ENCODE results near the gene RAB31.

DNA sequence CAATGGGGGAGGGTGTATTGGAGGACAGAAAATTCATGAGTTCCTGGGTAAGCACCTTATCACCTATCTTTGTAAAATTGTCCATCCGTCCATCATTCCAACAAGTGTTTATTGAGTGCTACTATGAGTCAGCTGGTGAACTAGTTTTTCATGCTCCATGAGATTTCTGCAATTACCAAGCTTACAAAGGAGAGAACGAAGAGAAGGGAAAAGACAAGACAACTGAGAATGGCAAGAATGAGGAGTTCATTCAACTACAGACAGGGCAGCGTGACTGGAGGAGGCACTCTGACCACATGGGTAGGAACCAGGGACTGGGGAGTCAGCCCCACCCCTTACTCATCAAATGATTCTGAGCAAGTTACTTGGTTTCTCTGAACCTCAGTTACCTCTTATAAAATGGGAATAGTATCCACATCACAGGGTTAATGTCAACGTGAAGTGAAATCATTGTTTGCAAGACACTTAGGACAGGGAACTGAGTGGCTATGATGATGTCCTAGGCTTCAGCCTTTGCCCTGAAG is 159.0 kb downstream of the RAB31 start:
- no peak for TF ChIP-seq ZNF274 (IDR thresholded peaks at IDR 0.05; ENCODE audit: low read length)
- no peak for TF ChIP-seq ZNF274 (tag by site-specific recombination; IDR thresholded peaks at IDR 0.05; ENCODE audit: borderline replicate concordance)
- TF ChIP-seq, protein P1, sequence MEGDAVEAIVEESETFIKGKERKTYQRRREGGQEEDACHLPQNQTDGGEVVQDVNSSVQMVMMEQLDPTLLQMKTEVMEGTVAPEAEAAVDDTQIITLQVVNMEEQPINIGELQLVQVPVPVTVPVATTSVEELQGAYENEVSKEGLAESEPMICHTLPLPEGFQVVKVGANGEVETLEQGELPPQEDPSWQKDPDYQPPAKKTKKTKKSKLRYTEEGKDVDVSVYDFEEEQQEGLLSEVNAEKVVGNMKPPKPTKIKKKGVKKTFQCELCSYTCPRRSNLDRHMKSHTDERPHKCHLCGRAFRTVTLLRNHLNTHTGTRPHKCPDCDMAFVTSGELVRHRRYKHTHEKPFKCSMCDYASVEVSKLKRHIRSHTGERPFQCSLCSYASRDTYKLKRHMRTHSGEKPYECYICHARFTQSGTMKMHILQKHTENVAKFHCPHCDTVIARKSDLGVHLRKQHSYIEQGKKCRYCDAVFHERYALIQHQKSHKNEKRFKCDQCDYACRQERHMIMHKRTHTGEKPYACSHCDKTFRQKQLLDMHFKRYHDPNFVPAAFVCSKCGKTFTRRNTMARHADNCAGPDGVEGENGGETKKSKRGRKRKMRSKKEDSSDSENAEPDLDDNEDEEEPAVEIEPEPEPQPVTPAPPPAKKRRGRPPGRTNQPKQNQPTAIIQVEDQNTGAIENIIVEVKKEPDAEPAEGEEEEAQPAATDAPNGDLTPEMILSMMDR (tag by site-specific recombination; IDR thresholded peaks at IDR 0.05) = no peak
- no peak for TF ChIP-seq ZBTB21 (tag by site-specific recombination; IDR thresholded peaks at IDR 0.05)
- TF ChIP-seq ZBTB7A (tag by site-specific recombination; IDR thresholded peaks at IDR 0.05; ENCODE audit: low read depth) = no peak
- TF ChIP-seq, protein P2, sequence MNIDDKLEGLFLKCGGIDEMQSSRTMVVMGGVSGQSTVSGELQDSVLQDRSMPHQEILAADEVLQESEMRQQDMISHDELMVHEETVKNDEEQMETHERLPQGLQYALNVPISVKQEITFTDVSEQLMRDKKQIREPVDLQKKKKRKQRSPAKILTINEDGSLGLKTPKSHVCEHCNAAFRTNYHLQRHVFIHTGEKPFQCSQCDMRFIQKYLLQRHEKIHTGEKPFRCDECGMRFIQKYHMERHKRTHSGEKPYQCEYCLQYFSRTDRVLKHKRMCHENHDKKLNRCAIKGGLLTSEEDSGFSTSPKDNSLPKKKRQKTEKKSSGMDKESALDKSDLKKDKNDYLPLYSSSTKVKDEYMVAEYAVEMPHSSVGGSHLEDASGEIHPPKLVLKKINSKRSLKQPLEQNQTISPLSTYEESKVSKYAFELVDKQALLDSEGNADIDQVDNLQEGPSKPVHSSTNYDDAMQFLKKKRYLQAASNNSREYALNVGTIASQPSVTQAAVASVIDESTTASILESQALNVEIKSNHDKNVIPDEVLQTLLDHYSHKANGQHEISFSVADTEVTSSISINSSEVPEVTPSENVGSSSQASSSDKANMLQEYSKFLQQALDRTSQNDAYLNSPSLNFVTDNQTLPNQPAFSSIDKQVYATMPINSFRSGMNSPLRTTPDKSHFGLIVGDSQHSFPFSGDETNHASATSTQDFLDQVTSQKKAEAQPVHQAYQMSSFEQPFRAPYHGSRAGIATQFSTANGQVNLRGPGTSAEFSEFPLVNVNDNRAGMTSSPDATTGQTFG (tag by site-specific recombination; IDR thresholded peaks at IDR 0.05; ENCODE audit: borderline replicate concordance) = no peak
- TF ChIP-seq, protein P3, sequence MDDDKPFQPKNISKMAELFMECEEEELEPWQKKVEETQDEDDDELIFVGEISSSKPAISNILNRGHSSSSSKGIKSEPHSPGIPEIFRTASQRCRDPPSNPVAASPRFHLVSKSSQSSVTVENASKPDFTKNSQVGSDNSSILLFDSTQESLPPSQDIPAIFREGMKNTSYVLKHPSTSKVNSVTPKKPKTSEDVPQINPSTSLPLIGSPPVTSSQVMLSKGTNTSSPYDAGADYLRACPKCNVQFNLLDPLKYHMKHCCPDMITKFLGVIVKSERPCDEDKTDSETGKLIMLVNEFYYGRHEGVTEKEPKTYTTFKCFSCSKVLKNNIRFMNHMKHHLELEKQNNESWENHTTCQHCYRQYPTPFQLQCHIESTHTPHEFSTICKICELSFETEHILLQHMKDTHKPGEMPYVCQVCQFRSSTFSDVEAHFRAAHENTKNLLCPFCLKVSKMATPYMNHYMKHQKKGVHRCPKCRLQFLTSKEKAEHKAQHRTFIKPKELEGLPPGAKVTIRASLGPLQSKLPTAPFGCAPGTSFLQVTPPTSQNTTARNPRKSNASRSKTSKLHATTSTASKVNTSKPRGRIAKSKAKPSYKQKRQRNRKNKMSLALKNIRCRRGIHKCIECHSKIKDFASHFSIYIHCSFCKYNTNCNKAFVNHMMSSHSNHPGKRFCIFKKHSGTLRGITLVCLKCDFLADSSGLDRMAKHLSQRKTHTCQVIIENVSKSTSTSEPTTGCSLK (tag by site-specific recombination; IDR thresholded peaks at IDR 0.05) = no peak
- no peak for TF ChIP-seq PRDM1 (tag by site-specific recombination; IDR thresholded peaks at IDR 0.05)
- TF ChIP-seq, protein P4, sequence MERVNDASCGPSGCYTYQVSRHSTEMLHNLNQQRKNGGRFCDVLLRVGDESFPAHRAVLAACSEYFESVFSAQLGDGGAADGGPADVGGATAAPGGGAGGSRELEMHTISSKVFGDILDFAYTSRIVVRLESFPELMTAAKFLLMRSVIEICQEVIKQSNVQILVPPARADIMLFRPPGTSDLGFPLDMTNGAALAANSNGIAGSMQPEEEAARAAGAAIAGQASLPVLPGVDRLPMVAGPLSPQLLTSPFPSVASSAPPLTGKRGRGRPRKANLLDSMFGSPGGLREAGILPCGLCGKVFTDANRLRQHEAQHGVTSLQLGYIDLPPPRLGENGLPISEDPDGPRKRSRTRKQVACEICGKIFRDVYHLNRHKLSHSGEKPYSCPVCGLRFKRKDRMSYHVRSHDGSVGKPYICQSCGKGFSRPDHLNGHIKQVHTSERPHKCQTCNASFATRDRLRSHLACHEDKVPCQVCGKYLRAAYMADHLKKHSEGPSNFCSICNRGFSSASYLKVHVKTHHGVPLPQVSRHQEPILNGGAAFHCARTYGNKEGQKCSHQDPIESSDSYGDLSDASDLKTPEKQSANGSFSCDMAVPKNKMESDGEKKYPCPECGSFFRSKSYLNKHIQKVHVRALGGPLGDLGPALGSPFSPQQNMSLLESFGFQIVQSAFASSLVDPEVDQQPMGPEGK (tag by site-specific recombination; IDR thresholded peaks at IDR 0.05) = no peak
